HG03139 (cell line): ENCODE measurements around the gene PDE3B.

Experiments used
- ATAC-seq: cut with Tn5 transposase; IDR thresholded peaks from one replicate; pipeline ENCODE4 v1.9.1; 2021; ENCODE audit not compliant: unreplicated experiment

The PDE3B gene

DNA sequence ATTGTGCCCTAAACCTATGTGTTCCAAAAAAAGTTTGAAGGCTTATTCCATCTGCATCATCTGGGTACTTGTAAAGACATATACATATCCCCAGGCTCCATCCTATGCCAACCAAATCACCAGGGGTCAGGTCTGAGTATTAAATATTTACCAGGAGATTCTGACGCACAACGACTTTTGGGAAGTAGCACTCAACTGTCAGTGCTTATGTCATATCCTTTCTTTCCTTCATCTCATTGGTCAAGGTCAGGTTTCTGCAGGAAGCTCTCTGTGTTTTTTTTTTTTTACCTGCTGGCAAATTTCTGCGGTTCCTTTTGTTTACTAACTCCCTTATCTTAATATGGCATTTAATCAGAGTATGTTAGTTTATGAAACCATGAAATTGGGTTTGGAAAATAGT, 270.9 kb downstream of the PDE3B start:
- no peak for ATAC-seq

GRCh38 chr11:14916403-14916802, 272.8 kb downstream of the PDE3B start:
- no peak for ATAC-seq
